ENCODE measurements around the gene SLC24A3.

SLC24A3 gene

GRCh38 chr20:19646963-19647362 lies 434.5 kb downstream of the SLC24A3 start:
- no peaks in the 10 kb centered on the region for H3K36me3 ChIP-seq (ENCODE audit: insufficient read depth, low read length)
- no peaks in the 10 kb centered on the region for H3K79me2 ChIP-seq (ENCODE audit: insufficient read depth, low read length)
- no peaks in the 10 kb centered on the region for H3K9me2 ChIP-seq (replicated peaks; ENCODE audit: low read depth, low read length)
- H3K4me3 ChIP-seq (ENCODE audit: low read length, poor library complexity, severe bottlenecking): no peak overlapping the region
- H3F3A ChIP-seq (ENCODE audit: low read depth): no peaks in the 10 kb centered on the region
- no peak overlapping the region for H3K4me2 ChIP-seq (ENCODE audit: low read depth, low read length, poor library complexity, severe bottlenecking)
- no peaks in the 10 kb centered on the region for H3K9me3 ChIP-seq (ENCODE audit: insufficient read depth, low read depth, low read length)
- H3K27me3 ChIP-seq (ENCODE audit: insufficient read depth, low read length, poor library complexity, severe bottlenecking): no peaks in the 10 kb centered on the region
- TF ChIP-seq CTCF (conservative IDR thresholded peaks at IDR 0.05; ENCODE audit: low read length): no peak
- TF ChIP-seq EZH2phosphoT487 (IDR thresholded peaks at IDR 0.05; ENCODE audit: borderline replicate concordance): no peak
- no peak overlapping the region for H3K9ac ChIP-seq (ENCODE audit: low read depth, low read length, poor library complexity, severe bottlenecking)
- H4K20me1 ChIP-seq (ENCODE audit: insufficient read depth, low read length, poor library complexity, severe bottlenecking): no peaks in the 10 kb centered on the region
- no peak overlapping the region for H2AFZ ChIP-seq (ENCODE audit: low read length)
- no peaks in the 10 kb centered on the region for H3K4me1 ChIP-seq (ENCODE audit: insufficient read depth, low read length, poor library complexity, severe bottlenecking)

- peaks cover 6% of the 10 kb centered on the region for H3K4me1 ChIP-seq (ENCODE audit: insufficient read depth, low read length, poor library complexity, severe bottlenecking)
- no peaks in the 10 kb centered on the region for H3K9me2 ChIP-seq (replicated peaks; ENCODE audit: low read depth, low read length)
- no peaks in the 10 kb centered on the region for H3F3A ChIP-seq (ENCODE audit: low read depth)
- no peak overlapping the region for H3K9ac ChIP-seq (ENCODE audit: low read depth, low read length, poor library complexity, severe bottlenecking)
- no peak for TF ChIP-seq EZH2phosphoT487 (IDR thresholded peaks at IDR 0.05; ENCODE audit: borderline replicate concordance)
- TF ChIP-seq CTCF (conservative IDR thresholded peaks at IDR 0.05; ENCODE audit: low read length): no peak
- H3K4me3 ChIP-seq (ENCODE audit: low read length, poor library complexity, severe bottlenecking): no peak overlapping the region
- H3K27me3 ChIP-seq (ENCODE audit: insufficient read depth, low read length, poor library complexity, severe bottlenecking): no peaks in the 10 kb centered on the region
- H4K20me1 ChIP-seq (ENCODE audit: insufficient read depth, low read length, poor library complexity, severe bottlenecking): no peaks in the 10 kb centered on the region
- no peaks in the 10 kb centered on the region for H3K9me3 ChIP-seq (ENCODE audit: insufficient read depth, low read depth, low read length)
- no peak overlapping the region for H3K4me2 ChIP-seq (ENCODE audit: low read depth, low read length, poor library complexity, severe bottlenecking)
- H2AFZ ChIP-seq (ENCODE audit: low read length): no peak overlapping the region
- H3K79me2 ChIP-seq (ENCODE audit: insufficient read depth, low read length): no peaks in the 10 kb centered on the region
- no peaks in the 10 kb centered on the region for H3K36me3 ChIP-seq (ENCODE audit: insufficient read depth, low read length)
Observed at GRCh38 chr20:19648024-19648423, 435.6 kb downstream of the SLC24A3 start.

GRCh38 chr20:19649041-19649440 lies 436.6 kb downstream of the SLC24A3 start:
- H3K4me1 ChIP-seq (ENCODE audit: insufficient read depth, low read length, poor library complexity, severe bottlenecking): peaks cover 6% of the 10 kb centered on the region
- no peak overlapping the region for H3K4me3 ChIP-seq (ENCODE audit: low read length, poor library complexity, severe bottlenecking)
- H3K27me3 ChIP-seq (ENCODE audit: insufficient read depth, low read length, poor library complexity, severe bottlenecking): no peaks in the 10 kb centered on the region
- H3K4me2 ChIP-seq (ENCODE audit: low read depth, low read length, poor library complexity, severe bottlenecking): no peak overlapping the region
- no peaks in the 10 kb centered on the region for H3K9me2 ChIP-seq (replicated peaks; ENCODE audit: low read depth, low read length)
- H3K9me3 ChIP-seq (ENCODE audit: insufficient read depth, low read depth, low read length): no peaks in the 10 kb centered on the region
- no peak overlapping the region for H3K9ac ChIP-seq (ENCODE audit: low read depth, low read length, poor library complexity, severe bottlenecking)
- no peaks in the 10 kb centered on the region for H3F3A ChIP-seq (ENCODE audit: low read depth)
- no peak overlapping the region for H2AFZ ChIP-seq (ENCODE audit: low read length)
- H3K79me2 ChIP-seq (ENCODE audit: insufficient read depth, low read length): no peaks in the 10 kb centered on the region
- no peaks in the 10 kb centered on the region for H3K36me3 ChIP-seq (ENCODE audit: insufficient read depth, low read length)
- H4K20me1 ChIP-seq (ENCODE audit: insufficient read depth, low read length, poor library complexity, severe bottlenecking): no peaks in the 10 kb centered on the region
- TF ChIP-seq EZH2phosphoT487 (IDR thresholded peaks at IDR 0.05; ENCODE audit: borderline replicate concordance): no peak
- no peak for TF ChIP-seq CTCF (conservative IDR thresholded peaks at IDR 0.05; ENCODE audit: low read length)
